ENCODE results near the gene CCND1. TPM values are rescaled to one million over a fixed set of nuclear protein-coding genes. Genes with fewer than 3 reads are reported as not detected.

Gene CCND1
- total and polyA plus RNA-seq, 7 donors, result 7.7 to 56.8 (median 15.0) TPM

DNA sequence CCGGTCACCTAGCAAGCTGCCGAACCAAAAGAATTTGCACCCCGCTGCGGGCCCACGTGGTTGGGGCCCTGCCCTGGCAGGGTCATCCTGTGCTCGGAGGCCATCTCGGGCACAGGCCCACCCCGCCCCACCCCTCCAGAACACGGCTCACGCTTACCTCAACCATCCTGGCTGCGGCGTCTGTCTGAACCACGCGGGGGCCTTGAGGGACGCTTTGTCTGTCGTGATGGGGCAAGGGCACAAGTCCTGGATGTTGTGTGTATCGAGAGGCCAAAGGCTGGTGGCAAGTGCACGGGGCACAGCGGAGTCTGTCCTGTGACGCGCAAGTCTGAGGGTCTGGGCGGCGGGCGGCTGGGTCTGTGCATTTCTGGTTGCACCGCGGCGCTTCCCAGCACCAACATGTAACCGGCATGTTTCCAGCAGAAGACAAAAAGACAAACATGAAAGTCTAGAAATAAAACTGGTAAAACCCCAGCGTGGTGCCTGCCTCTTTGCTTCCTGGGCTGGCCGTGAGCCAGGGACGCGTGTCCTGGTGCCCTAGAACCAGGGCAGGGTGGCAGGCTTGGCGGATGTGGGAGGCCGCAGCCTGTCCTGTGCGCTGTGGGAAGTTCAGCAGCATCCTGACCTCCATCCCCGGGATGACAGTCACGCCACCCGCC is 13.2 kb downstream of the CCND1 start:
- H3K4me3 ChIP-seq, result no peak overlapping the region
- DNase-seq, result peak; percentile 60
- H3K36me3 ChIP-seq, result peaks cover 0 to 52% (median 3%) of the 10 kb centered on the region in 4 donors
- TF ChIP-seq, protein P1, sequence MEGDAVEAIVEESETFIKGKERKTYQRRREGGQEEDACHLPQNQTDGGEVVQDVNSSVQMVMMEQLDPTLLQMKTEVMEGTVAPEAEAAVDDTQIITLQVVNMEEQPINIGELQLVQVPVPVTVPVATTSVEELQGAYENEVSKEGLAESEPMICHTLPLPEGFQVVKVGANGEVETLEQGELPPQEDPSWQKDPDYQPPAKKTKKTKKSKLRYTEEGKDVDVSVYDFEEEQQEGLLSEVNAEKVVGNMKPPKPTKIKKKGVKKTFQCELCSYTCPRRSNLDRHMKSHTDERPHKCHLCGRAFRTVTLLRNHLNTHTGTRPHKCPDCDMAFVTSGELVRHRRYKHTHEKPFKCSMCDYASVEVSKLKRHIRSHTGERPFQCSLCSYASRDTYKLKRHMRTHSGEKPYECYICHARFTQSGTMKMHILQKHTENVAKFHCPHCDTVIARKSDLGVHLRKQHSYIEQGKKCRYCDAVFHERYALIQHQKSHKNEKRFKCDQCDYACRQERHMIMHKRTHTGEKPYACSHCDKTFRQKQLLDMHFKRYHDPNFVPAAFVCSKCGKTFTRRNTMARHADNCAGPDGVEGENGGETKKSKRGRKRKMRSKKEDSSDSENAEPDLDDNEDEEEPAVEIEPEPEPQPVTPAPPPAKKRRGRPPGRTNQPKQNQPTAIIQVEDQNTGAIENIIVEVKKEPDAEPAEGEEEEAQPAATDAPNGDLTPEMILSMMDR (IDR thresholded peaks at IDR 0.05), result no peak
- TF ChIP-seq POLR2AphosphoS5 (IDR thresholded peaks at IDR 0.05), result no peak
- TF ChIP-seq EP300 (IDR thresholded peaks at IDR 0.05), result no peak
- TF ChIP-seq POLR2A (IDR thresholded peaks at IDR 0.05), result no peak
- H3K4me1 ChIP-seq, result peaks cover 0 to 10% (median 3%) of the 10 kb centered on the region in 4 donors
- H3K9me3 ChIP-seq, result no peaks in the 10 kb centered on the region
- no peak overlapping the region for H3K27ac ChIP-seq
- H3K27me3 ChIP-seq, result no peaks in the 10 kb centered on the region
- intact Hi-C loops (cut with DNase I), result no loop called here
- 77 to 85% methylated on average over 38 of the region's 38 CpGs for WGBS, 2 donors

DNA sequence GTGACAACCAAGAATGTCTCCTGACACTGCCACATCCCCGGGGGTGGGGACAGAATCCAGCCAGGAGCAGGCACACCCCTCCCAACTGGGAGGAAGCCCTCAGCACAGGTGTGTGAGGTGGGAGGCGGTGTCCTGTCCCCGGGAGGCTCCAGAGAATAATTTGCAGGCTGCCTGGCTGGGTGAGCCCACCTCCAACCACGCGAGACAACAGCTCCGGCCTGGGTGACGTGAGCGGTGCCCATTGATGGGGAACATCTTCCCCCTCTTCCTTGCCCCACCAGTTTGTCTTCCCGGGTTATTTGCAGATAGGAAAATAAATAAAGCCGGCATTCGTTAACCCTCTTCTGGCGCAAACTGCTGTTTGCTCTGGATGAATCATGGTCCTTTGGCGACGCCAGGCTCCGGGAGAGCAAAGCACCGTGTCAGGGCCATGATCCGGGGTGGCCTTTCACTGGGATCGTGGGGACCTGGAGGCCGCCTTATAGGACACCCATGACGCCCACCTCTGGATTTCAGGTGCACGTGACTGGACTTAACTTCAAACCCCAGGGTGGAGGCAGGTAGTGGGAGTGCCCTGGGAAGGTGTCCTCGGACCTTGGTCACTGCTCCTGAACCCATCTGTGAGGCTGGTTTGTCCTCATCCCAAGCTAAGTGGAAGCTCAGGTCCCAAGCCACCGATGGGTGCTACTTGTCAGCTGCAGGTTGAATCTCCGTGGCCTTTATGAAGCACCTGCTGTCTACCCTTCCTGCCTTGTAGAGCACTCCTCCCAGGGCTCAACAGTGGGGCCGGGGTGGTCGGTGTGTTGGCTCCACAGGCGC is 13.9 kb downstream of the CCND1 start:
- peaks cover 0 to 10% (median 3%) of the 10 kb centered on the region in 4 donors for H3K4me1 ChIP-seq
- H3K36me3 ChIP-seq, result peaks cover 0 to 46% (median 3%) of the 10 kb centered on the region in 4 donors
- no peaks in the 10 kb centered on the region for H3K27me3 ChIP-seq
- DNase-seq, result peak; percentile 57
- TF ChIP-seq EP300 (IDR thresholded peaks at IDR 0.05) (no peak), POLR2A (IDR thresholded peaks at IDR 0.05) (no peak), POLR2AphosphoS5 (IDR thresholded peaks at IDR 0.05) (no peak)
- TF ChIP-seq, protein P1 (IDR thresholded peaks at IDR 0.05), result no peak
- H3K4me3 ChIP-seq, result no peak overlapping the region
- no peaks in the 10 kb centered on the region for H3K9me3 ChIP-seq
- intact Hi-C loops (cut with DNase I), result no loop called here
- 19 to 68% methylated on average over 27 of the region's 27 CpGs for WGBS, 2 donors
- H3K27ac ChIP-seq, result no peak overlapping the region

DNA sequence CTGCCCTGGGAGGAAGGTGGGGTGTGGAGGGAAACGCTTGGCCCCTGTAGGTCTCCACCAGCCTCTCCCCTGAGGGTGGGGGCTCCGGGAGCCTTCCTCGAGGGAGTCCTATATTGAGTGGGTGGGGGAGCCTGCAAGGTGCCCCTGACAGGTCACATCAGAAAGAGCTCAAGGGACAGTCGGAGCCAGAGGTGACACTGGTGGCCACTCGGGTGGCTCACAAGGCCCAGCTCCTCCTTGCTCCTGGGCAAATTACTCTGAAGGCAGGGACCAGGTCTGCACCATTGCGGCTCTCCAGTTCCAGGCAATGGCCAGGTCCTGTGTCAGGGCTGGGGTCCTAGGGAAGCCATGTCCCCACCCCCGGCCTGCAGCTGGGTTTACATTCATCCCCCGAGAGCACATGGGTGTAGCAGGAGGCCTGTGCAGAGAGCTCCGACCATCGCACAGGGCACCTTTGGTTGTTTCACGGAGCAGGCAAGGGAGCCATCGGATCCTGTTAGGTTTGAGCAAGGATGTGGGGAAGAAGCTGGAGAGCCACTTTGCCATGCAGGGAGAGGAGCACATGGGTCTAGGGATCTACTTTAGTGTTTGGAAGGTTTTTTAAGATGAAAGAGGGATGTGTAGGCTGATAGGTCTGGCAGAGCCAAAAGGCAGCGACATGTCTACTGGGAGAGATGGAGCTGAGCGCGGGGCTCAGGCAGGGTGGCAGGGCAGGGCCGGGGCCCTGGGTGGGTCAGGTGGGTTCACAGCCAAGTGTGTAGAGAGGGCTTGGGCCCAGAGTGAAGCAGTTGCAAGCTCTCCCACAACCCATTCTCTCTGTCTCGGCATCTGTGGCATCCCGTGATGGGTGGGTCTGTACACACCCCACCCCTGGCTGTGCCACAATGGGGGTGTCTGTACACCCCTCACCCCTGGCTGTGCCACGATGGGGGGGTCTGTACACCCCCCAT is 14.8 kb downstream of the CCND1 start:
- Histone ChIP-seq H3K4me1 (peaks cover 0 to 10% (median 3%) of the 10 kb centered on the region in 4 donors), H3K9me3 (no peaks in the 10 kb centered on the region), H3K4me3 (no peak overlapping the region), H3K27ac (no peak overlapping the region), H3K27me3 (no peaks in the 10 kb centered on the region), H3K36me3 (peaks cover 0 to 42% (median 4%) of the 10 kb centered on the region in 4 donors)
- TF ChIP-seq, protein P1 (IDR thresholded peaks at IDR 0.05), result no peak
- no peak for TF ChIP-seq EP300 (IDR thresholded peaks at IDR 0.05)
- TF ChIP-seq POLR2A (IDR thresholded peaks at IDR 0.05), result no peak
- TF ChIP-seq POLR2AphosphoS5 (IDR thresholded peaks at IDR 0.05), result no peak
- intact Hi-C loops (cut with DNase I), result no loop called here
- peak; percentile 58 for DNase-seq
- WGBS, 2 donors, result 80 to 89% methylated on average over 19 of the region's 19 CpGs

DNA sequence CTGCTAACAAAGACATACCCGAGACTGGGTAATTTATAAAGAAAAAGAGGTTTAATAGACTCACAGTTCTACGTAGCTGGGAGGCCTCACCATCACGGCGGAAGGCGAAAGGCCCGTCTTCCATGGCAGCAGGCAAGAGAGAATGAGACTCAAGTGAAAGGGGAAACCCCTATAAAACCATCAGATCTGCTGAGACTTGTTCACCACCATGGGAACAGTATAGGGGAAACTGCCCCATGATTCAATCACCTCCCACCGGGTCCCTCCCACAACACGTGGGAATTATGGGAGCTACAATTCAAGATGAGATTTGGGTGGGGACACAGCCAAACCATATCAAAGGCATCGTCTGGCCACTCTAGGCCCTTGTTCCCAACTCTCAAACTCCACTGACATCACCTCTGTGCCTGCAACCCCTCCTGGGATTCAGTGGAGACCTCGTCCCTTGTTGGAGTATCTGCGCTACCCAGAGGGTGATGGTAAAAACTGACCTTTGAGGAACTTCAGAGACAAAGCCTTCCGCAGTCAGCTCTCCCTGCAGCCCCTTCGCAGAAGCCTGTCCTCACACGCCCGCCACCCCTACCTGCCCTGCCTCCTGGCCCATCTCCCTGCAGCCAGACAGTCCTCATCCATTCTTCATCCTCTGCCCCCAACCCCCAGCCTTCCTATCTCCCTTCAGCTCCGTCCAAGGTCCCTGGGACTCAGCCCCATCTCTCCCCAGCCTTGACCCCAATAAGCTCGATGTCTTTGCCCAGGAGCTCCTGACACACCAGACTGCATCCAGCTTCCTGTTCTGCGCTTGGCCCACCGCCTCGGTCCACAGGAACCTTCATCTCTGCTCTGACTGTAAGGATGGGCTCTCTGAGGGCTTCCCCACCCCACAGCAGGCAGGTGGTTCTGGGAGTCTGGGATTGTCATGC is 15.8 kb downstream of the CCND1 start:
- 85 to 89% methylated on average over 20 of the region's 20 CpGs for WGBS, 2 donors
- Histone ChIP-seq H3K4me3 (no peak overlapping the region), H3K27me3 (no peaks in the 10 kb centered on the region), H3K36me3 (peaks cover 0 to 39% (median 3%) of the 10 kb centered on the region in 4 donors), H3K4me1 (peaks cover 0 to 10% (median 3%) of the 10 kb centered on the region in 4 donors), H3K27ac (no peak overlapping the region), H3K9me3 (no peaks in the 10 kb centered on the region)
- no peak for TF ChIP-seq POLR2A (IDR thresholded peaks at IDR 0.05)
- TF ChIP-seq, protein P1 (IDR thresholded peaks at IDR 0.05), result no peak
- no peak for TF ChIP-seq EP300 (IDR thresholded peaks at IDR 0.05)
- no peak for TF ChIP-seq POLR2AphosphoS5 (IDR thresholded peaks at IDR 0.05)
- peak; percentile 60 for DNase-seq
- intact Hi-C loops (cut with DNase I), result no loop called here
